ENCODE data around the gene SREK1IP1. TPM values are rescaled to one million over a fixed set of nuclear protein-coding genes. Genes with fewer than 3 reads are reported as not detected.

Gene SREK1IP1
- total and polyA plus RNA-seq, 2 of the 13 experiments (the other 11 are each of a cell fraction or from before 2014, with no cell fraction given), result 3.1 to 16.5 TPM

DNA sequence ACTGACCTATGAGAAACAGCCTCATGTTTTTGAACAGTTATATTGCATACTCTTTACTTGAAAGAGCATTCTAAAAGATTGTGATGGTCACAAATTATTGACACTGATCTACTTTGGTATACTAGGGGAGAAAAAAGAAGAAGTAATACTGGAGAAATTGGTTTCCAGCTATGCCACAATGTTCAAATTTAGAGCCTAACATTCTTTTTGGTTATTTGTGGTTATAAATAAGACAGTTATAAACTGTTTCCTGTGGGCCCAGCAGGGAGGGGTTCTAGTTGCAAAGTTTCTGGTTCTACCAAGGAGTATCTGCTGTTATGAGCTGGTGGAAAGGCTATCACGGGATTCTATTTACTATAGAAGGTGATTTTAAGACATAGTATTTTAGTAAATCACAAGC, 5.0 kb upstream of the SREK1IP1 start:
- in situ Hi-C loops (cut with HindIII; ENCODE audit: extremely low pct_ligation_motif_present, low pct_unique_long_range_greater_than_20kb), result no loop called here
- Histone ChIP-seq H3K27ac (ENCODE audit: extremely low read length, insufficient read depth, low read length) (no peak overlapping the region), H4K20me1 (ENCODE audit: insufficient read depth, low read length) (no peaks in the 10 kb centered on the region), H3K9ac (ENCODE audit: insufficient read depth, low read depth, low read length) (no peak overlapping the region), H3K79me2 (ENCODE audit: insufficient read depth, low read length) (peaks cover 30% of the 10 kb centered on the region), H3K4me3 (replicated peaks in 1 of 3; ENCODE audit: insufficient read depth in 1 of 3, low read depth in 2 of 3, low read length in 3 of 3) (no peak overlapping the region), H3K36me3 (replicated peaks in 1 of 2; ENCODE audit: control insufficient read depth in 1 of 2, insufficient read depth in 2 of 2, low read length in 2 of 2) (peaks cover 2 to 10% of the 10 kb centered on the region in 2 experiments; a peak in 3 of 5 replicates), H3K4me1 (ENCODE audit: insufficient read depth, low read length) (peaks cover 19% of the 10 kb centered on the region), H3K27me3 (ENCODE audit: control insufficient read depth in 1 of 2, insufficient read depth in 2 of 2, low read length in 2 of 2) (no peaks in the 10 kb centered on the region; a peak in 1 of 5 replicates), H3K9me3 (ENCODE audit: low read length) (no peaks in the 10 kb centered on the region), H3K4me2 (ENCODE audit: low read depth, low read length) (no peak overlapping the region), H2AFZ (ENCODE audit: low read length) (no peak overlapping the region)
- CTCF ChIA-PET (ENCODE audit: low intra/inter-chr PET ratio, low total read pairs), result no interaction called here
- BruUV-seq (replicated peaks), result no TSS peak
- intact Hi-C loops (cut with micrococcal nuclease; ENCODE audit: unreplicated experiment), result no loop called here
- WGBS (ENCODE audit: low lambda C conversion rate), result 91% methylated on average over 1 of the region's 1 CpG
- TF ChIP-seq, protein P1, sequence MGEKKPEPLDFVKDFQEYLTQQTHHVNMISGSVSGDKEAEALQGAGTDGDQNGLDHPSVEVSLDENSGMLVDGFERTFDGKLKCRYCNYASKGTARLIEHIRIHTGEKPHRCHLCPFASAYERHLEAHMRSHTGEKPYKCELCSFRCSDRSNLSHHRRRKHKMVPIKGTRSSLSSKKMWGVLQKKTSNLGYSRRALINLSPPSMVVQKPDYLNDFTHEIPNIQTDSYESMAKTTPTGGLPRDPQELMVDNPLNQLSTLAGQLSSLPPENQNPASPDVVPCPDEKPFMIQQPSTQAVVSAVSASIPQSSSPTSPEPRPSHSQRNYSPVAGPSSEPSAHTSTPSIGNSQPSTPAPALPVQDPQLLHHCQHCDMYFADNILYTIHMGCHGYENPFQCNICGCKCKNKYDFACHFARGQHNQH (CRISPR knock-in tag; IDR thresholded peaks at IDR 0.05), result no peak
- TF ChIP-seq CAMTA2 (CRISPR knock-in tag; IDR thresholded peaks at IDR 0.05; ENCODE audit: borderline replicate concordance), result no peak
- TF ChIP-seq, protein P2, sequence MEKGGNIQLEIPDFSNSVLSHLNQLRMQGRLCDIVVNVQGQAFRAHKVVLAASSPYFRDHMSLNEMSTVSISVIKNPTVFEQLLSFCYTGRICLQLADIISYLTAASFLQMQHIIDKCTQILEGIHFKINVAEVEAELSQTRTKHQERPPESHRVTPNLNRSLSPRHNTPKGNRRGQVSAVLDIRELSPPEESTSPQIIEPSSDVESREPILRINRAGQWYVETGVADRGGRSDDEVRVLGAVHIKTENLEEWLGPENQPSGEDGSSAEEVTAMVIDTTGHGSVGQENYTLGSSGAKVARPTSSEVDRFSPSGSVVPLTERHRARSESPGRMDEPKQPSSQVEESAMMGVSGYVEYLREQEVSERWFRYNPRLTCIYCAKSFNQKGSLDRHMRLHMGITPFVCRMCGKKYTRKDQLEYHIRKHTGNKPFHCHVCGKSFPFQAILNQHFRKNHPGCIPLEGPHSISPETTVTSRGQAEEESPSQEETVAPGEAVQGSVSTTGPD (CRISPR knock-in tag; IDR thresholded peaks at IDR 0.05), result no peak
- no peak for TF ChIP-seq MBNL3 (CRISPR knock-in tag; conservative IDR thresholded peaks at IDR 0.05)
- TF ChIP-seq, protein P3, sequence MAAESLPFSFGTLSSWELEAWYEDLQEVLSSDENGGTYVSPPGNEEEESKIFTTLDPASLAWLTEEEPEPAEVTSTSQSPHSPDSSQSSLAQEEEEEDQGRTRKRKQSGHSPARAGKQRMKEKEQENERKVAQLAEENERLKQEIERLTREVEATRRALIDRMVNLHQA (CRISPR knock-in tag; IDR thresholded peaks at IDR 0.05), result no peak
- no peak for TF ChIP-seq BHLHE40 (IDR thresholded peaks at IDR 0.05; ENCODE audit: low read length)
- TF ChIP-seq, protein P4, sequence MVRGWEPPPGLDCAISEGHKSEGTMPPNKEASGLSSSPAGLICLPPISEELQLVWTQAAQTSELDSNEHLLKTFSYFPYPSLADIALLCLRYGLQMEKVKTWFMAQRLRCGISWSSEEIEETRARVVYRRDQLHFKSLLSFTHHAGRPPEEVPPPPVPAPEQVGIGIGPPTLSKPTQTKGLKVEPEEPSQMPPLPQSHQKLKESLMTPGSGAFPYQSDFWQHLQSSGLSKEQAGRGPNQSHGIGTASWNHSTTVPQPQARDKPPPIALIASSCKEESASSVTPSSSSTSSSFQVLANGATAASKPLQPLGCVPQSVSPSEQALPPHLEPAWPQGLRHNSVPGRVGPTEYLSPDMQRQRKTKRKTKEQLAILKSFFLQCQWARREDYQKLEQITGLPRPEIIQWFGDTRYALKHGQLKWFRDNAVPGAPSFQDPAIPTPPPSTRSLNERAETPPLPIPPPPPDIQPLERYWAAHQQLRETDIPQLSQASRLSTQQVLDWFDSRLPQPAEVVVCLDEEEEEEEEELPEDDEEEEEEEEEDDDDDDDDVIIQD (CRISPR knock-in tag; IDR thresholded peaks at IDR 0.05; ENCODE audit: low read depth), result no peak
- no peak for TF ChIP-seq ZSCAN30 (CRISPR knock-in tag; IDR thresholded peaks at IDR 0.05)
- no peak for TF ChIP-seq ZNF331 (CRISPR knock-in tag; IDR thresholded peaks at IDR 0.05)
- TF ChIP-seq ZNF468 (CRISPR knock-in tag; IDR thresholded peaks at IDR 0.05), result no peak
- no peak for TF ChIP-seq ZNF720 (CRISPR knock-in tag; IDR thresholded peaks at IDR 0.05)
- no peak for FAIRE-seq
- POLR2A ChIA-PET, result no interaction called here
- DNase-seq (ENCODE audit: low spot score), result no peak
- no peak for ATAC-seq
